Measurements from ENCODE around the gene PRMT5.

PRMT5 gene

DNA sequence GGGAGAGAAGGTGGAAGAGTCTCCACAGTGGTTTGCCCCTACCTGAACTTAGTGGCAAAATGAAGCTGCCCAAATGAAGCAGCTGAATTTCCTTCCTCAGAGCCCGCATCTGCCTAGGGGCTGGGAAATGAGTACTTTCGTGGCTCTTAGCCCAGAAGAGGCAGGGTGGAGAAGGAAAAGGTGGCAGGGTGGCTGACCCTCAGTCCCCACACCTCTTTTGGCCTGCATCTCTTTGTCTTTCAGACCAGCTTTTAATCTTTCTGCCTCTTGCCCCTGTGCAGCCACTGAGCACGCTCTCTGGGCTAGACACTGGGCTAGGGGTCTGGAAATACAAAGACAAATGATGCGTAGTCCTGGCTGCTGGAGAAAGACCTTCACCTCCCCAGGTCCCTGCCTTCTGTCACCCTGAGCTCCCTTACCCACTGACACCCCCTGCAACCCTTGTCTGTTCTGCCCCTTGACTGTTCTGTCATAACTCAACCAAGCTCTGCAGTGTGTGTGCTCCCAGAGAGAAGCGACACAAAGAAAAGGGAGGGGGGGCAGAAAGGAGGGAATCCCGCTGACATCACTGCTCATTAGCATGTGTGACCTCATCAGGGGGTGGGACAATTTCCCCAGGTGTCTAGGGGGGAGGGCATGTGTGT, 46.5 kb downstream of the PRMT5 start:
- no peak for DNase-seq (ENCODE audit: low read depth)
- in situ Hi-C loops (cut with HindIII; ENCODE audit: low sequenced_read_pairs) = no loop called here
- H3K4me3 ChIP-seq (ENCODE audit: low read depth, low read length) = no peak overlapping the region
- TF ChIP-seq, protein P1, sequence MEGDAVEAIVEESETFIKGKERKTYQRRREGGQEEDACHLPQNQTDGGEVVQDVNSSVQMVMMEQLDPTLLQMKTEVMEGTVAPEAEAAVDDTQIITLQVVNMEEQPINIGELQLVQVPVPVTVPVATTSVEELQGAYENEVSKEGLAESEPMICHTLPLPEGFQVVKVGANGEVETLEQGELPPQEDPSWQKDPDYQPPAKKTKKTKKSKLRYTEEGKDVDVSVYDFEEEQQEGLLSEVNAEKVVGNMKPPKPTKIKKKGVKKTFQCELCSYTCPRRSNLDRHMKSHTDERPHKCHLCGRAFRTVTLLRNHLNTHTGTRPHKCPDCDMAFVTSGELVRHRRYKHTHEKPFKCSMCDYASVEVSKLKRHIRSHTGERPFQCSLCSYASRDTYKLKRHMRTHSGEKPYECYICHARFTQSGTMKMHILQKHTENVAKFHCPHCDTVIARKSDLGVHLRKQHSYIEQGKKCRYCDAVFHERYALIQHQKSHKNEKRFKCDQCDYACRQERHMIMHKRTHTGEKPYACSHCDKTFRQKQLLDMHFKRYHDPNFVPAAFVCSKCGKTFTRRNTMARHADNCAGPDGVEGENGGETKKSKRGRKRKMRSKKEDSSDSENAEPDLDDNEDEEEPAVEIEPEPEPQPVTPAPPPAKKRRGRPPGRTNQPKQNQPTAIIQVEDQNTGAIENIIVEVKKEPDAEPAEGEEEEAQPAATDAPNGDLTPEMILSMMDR (IDR thresholded peaks at IDR 0.05; ENCODE audit: low read depth, low read length, missing control alignments) = no peak

DNA sequence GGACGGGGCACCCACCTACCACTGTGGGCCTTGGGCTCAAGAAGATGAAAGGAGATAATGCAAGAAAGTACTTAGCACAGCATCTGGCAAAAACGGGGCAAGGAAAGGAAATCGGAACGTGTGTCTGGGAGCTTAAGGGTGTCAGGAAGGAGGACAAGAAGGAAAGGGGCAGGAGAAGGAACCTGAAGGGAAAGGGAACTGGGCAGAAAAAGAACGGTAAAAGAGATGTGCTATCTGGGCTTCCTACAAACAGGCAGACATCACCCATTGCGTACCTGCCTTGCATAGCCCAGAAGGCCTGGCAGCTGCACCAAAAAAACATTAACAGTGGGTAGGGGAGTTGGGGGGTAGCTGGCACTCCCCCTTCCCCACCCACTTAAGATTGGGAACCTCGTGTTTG, 47.1 kb downstream of the PRMT5 start:
- no peak for DNase-seq (ENCODE audit: low read depth)
- no peak overlapping the region for H3K4me3 ChIP-seq (ENCODE audit: low read depth, low read length)
- in situ Hi-C loops (cut with HindIII; ENCODE audit: low sequenced_read_pairs) = no loop called here
- TF ChIP-seq, protein P1 (IDR thresholded peaks at IDR 0.05; ENCODE audit: low read depth, low read length, missing control alignments) = no peak

DNA sequence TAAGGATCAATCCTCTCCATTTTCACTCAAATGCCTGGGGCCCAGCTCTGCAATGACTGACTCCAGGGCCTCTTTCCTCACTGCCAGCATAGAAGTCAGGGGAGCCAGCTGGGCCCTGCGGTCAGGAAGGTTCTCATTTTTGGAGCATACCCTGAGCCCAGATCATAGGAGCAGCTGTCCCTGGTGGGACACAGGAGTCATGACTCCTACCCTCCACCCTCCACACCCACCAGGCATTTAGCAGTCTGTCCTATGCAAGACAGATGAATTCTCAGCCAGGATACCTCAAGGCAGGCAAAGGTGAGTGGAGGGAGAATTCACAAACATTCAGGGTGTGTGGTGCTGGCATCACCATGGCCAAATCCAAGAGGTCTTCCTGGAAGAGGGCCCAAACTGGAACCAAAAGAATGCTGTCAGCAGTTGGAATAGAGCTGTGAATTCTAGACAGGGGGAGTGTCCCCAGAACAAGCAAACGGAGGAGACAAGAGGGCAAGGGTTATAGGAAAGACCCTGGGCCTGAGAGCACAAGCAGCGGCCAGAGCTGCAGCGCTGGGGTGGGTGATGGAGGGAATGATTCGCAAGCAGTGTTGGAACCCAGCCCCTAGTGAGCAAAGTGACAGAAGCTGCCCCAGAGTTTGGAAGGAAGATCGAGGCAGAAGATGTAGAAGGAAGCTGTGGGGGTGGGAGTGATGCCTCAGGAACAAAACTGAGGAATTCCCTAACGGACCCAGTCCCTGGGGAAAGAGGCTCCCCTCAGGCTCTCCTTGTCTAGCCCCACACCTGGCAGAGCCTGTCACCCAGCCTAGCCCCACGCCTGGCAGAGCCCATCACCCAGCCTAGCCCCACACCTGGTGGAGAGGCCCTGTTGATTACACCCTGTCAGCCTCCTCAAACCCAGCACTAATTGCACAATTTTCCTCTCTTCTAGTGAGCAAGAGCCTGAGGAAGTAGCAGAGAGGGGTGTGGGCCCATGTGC, 50.6 kb downstream of the PRMT5 start:
- no peak overlapping the region for H3K4me3 ChIP-seq (ENCODE audit: low read depth, low read length)
- in situ Hi-C loops (cut with HindIII; ENCODE audit: low sequenced_read_pairs) = no loop called here
- no peak for DNase-seq (ENCODE audit: low read depth)
- TF ChIP-seq, protein P1 (IDR thresholded peaks at IDR 0.05; ENCODE audit: low read depth, low read length, missing control alignments) = no peak

DNA sequence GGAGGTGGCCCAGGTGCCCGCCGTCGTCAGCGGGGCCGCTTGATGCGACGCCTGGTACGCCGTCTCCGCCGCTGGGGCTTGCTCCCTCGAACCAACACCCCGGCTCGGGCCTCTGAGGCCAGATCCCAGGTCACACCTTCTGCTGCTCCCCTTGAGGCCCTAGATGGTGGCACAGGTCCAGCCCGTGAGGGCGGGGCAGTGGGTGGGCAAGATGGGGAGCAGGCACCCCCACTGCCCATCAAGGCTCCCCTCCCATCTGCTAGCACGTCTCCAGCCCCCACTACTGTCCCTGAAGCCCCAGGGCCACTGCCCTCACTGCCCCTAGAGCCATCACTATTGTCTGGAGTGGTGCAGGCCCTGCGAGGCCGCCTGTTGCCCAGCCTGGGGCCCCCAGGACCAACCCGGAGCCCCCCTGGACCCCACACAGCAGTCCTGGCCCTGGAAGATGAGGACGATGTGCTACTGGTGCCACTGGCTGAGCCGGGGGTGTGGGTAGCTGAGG, 52.1 kb downstream of the PRMT5 start:
- in situ Hi-C loops (cut with HindIII; ENCODE audit: low sequenced_read_pairs) = no loop called here
- TF ChIP-seq, protein P1 (IDR thresholded peaks at IDR 0.05; ENCODE audit: low read depth, low read length, missing control alignments) = no peak

DNA sequence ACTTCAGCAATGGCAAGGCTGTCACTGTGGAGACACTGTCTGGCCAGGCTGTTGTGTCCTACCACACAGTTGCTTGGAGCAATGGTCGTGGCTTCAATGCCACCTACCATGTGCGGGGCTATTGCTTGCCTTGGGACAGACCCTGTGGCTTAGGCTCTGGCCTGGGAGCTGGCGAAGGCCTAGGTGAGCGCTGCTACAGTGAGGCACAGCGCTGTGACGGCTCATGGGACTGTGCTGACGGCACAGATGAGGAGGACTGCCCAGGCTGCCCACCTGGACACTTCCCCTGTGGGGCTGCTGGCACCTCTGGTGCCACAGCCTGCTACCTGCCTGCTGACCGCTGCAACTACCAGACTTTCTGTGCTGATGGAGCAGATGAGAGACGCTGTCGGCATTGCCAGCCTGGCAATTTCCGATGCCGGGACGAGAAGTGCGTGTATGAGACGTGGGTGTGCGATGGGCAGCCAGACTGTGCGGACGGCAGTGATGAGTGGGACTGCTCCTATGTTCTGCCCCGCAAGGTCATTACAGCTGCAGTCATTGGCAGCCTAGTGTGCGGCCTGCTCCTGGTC, 53.3 kb downstream of the PRMT5 start:
- in situ Hi-C loops (cut with HindIII; ENCODE audit: low sequenced_read_pairs) = no loop called here
- no peak for DNase-seq (ENCODE audit: low read depth)
- H3K4me3 ChIP-seq (ENCODE audit: low read depth, low read length) = no peak overlapping the region
- TF ChIP-seq, protein P1 (IDR thresholded peaks at IDR 0.05; ENCODE audit: low read depth, low read length, missing control alignments) = no peak

More for the DNA sequence above, 52.1 kb downstream of the PRMT5 start:
- DNase-seq (ENCODE audit: low read depth) = no peak
- H3K4me3 ChIP-seq (ENCODE audit: low read depth, low read length) = no peak overlapping the region

DNA sequence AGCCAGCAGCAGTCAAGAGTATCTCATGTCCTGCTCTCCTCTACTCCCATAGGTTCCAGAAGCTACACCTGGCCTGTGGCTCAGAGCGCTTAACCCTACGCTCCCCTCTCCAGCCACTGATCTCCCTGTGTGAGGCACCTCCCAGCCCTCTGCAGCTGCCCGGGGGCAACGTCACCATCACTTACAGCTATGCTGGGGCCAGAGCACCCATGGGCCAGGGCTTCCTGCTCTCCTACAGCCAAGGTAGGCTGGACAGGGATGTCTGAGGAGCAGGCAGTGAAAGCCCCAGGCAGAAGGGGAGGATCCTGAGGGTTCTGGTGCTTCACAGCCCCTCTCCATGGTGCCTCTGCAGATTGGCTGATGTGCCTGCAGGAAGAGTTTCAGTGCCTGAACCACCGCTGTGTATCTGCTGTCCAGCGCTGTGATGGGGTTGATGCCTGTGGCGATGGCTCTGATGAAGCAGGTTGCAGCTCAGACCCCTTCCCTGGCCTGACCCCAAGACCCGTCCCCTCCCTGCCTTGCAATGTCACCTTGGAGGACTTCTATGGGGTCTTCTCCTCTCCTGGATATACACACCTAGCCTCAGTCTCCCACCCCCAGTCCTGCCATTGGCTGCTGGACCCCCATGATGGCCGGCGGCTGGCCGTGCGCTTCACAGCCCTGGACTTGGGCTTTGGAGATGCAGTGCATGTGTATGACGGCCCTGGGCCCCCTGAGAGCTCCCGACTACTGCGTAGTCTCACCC, 54.0 kb downstream of the PRMT5 start:
- in situ Hi-C loops (cut with HindIII; ENCODE audit: low sequenced_read_pairs) = no loop called here
- DNase-seq (ENCODE audit: low read depth) = no peak

More for the DNA sequence above, 54.0 kb downstream of the PRMT5 start:
- TF ChIP-seq, protein P1 (IDR thresholded peaks at IDR 0.05; ENCODE audit: low read depth, low read length, missing control alignments) = no peak
- H3K4me3 ChIP-seq (ENCODE audit: low read depth, low read length) = no peak overlapping the region

Measured in astrocyte of the cerebellum (primary cell).